H1 (cell line): ENCODE results near the gene TMED5. TPM values are rescaled to one million over a fixed set of nuclear protein-coding genes. Genes with fewer than 3 reads are reported as not detected.

Experiments used
- CTCF ChIA-PET: fragments of 300-600 bp; sonication (Branson Sonifier 250); formaldehyde crosslinking; loops from one replicate; lab custom pipeline; 2021; ENCODE audit not compliant: partially characterized antibody; lab: Charles Lee
- POLR2A ChIA-PET: fragments of 300-600 bp; sonication (Branson Sonifier 250); formaldehyde crosslinking; loops from one replicate; lab custom pipeline; 2021; ENCODE audit warnings: inconsistent platforms; ENCODE audit not compliant: partially characterized antibody; lab: Charles Lee
- DNase-seq, 2 experiments: peaks; one replicate each; pipeline versions ENCODE4 v3.0.0 to v3.0.0-alpha.2; 2010 to 2022; ENCODE audit warnings: low spot score in 2 of 2, low read depth in 1 of 2, mixed read lengths in 1 of 2
- FAIRE-seq: peaks from 2 replicates; lab custom pipeline; 2011; peaks lifted over from hg19 to GRCh38; lab: Jason Lieb, UNC
- H2AFZ ChIP-seq: 2 replicates; pipeline ENCODE4 v1.8.1; 2012; ENCODE audit warnings: low read length, inconsistent platforms
- H2AK5ac ChIP-seq: 2 replicates; pipeline ENCODE4 v1.6.1; 2013; ENCODE audit warnings: low read depth, low read length
- H2BK120ac ChIP-seq: replicated peaks from 2 replicates; pipeline ENCODE3; 2013; ENCODE audit warnings: low read depth, low read length, inconsistent platforms
- H2BK12ac ChIP-seq: 2 replicates; pipeline ENCODE4 v1.6.1; 2013; ENCODE audit warnings: low read depth, low read length
- H2BK15ac ChIP-seq: 2 replicates; pipeline ENCODE4 v1.6.1; 2013; ENCODE audit warnings: low read length
- H2BK20ac ChIP-seq: 2 replicates; pipeline ENCODE4 v1.6.1; 2013; ENCODE audit warnings: low read length
- H2BK5ac ChIP-seq: 2 replicates; pipeline ENCODE4 v1.6.1; 2013; ENCODE audit warnings: low read depth, low read length
- H3K14ac ChIP-seq: 2 replicates; pipeline ENCODE4 v1.6.1; 2013; ENCODE audit warnings: inconsistent platforms; ENCODE audit not compliant: insufficient read length
- H3K18ac ChIP-seq: 2 replicates; pipeline ENCODE4 v1.6.1; 2013; ENCODE audit warnings: low read length; ENCODE audit errors: extremely low read depth
- H3K23ac ChIP-seq: 2 replicates; pipeline ENCODE4 v1.6.1; 2013; ENCODE audit warnings: inconsistent platforms; ENCODE audit not compliant: insufficient read length
- H3K23me2 ChIP-seq: 2 replicates; pipeline ENCODE4 v1.6.1; 2013; ENCODE audit warnings: low read depth, low read length
- H3K27ac ChIP-seq: 2 replicates; pipeline ENCODE4 v1.6.1; 2011; ENCODE audit warnings: low read depth, low read length, inconsistent platforms
- H3K27me3 ChIP-seq, 4 experiments: replicated peaks in 1 of 4; 1 replicate in 1 of 4; 2 replicates in 3 of 4; pipeline versions ENCODE4 v1.6.1 to v1.8.1; 2011 to 2013; ENCODE audit warnings: low read length in 3 of 4, mild to moderate bottlenecking in 3 of 4, inconsistent platforms in 2 of 4, mixed read lengths in 2 of 4, moderate library complexity in 1 of 4; ENCODE audit not compliant: control insufficient read depth in 3 of 4, insufficient read depth in 3 of 4; ENCODE audit errors: extremely low read depth in 1 of 4
- H3K36me3 ChIP-seq, 4 experiments: 2 replicates each; pipeline versions ENCODE4 v1.6.1 to v1.8.1; 2011 to 2013; ENCODE audit warnings: mild to moderate bottlenecking in 4 of 4, low read length in 3 of 4, moderate library complexity in 2 of 4, control low read depth in 1 of 4, inconsistent platforms in 1 of 4; ENCODE audit not compliant: insufficient read depth in 4 of 4, control insufficient read depth in 2 of 4
- H3K4ac ChIP-seq: replicated peaks from 2 replicates; pipeline ENCODE3; 2013; ENCODE audit warnings: low read length, low read depth, mixed read lengths, inconsistent platforms; ENCODE audit not compliant: insufficient read length
- H3K4me1 ChIP-seq, 4 experiments: replicated peaks in 1 of 4; 1 replicate in 1 of 4; 2 replicates in 3 of 4; pipeline versions ENCODE4 v1.6.1 to v1.8.1; 2011 to 2013; ENCODE audit warnings: low read length in 3 of 4, inconsistent platforms in 2 of 4, mixed read lengths in 1 of 4; ENCODE audit not compliant: insufficient read depth in 4 of 4, control insufficient read depth in 3 of 4
- H3K4me2 ChIP-seq, 2 experiments: 2 replicates each; pipeline versions ENCODE4 v1.6.1 to v1.8.1; 2011 to 2013; ENCODE audit warnings: low read depth in 2 of 2, low read length in 2 of 2, control low read depth in 1 of 2, inconsistent platforms in 1 of 2, mild to moderate bottlenecking in 1 of 2; ENCODE audit not compliant: insufficient read depth in 1 of 2
- H3K4me3 ChIP-seq, 4 experiments: fragments of 200-600, 300-600 bp in 1 of 4; sonication (generic), shearing (Covaris generic), sonication (Bioruptor Twin) in 1 of 4; 2 replicates each; pipeline versions ENCODE4 v1.5.1 to v1.8.1; 2011 to 2016; ENCODE audit warnings: low read length in 4 of 4, low read depth in 3 of 4, control low read depth in 2 of 4, inconsistent platforms in 2 of 4, mild to moderate bottlenecking in 2 of 4, mixed read lengths in 1 of 4, moderate library complexity in 1 of 4; ENCODE audit not compliant: insufficient read depth in 2 of 4; ENCODE audit errors: extremely low read depth in 1 of 4
- H3K56ac ChIP-seq: replicated peaks from 2 replicates; pipeline ENCODE3; 2013; ENCODE audit warnings: low read depth, mild to moderate bottlenecking, mixed read lengths, low read length, inconsistent platforms; ENCODE audit not compliant: insufficient read length
- H3K79me1 ChIP-seq: 2 replicates; pipeline ENCODE4 v1.6.1; 2013; ENCODE audit warnings: low read depth, low read length, control low read depth
- H3K79me2 ChIP-seq, 2 experiments: 2 replicates each; pipeline versions ENCODE4 v1.6.1 to v1.8.1; 2012 to 2013; ENCODE audit warnings: low read length in 2 of 2, mild to moderate bottlenecking in 2 of 2, inconsistent platforms in 1 of 2; ENCODE audit not compliant: insufficient read depth in 2 of 2, control insufficient read depth in 1 of 2
- H3K9ac ChIP-seq, 4 experiments: replicated peaks in 1 of 4; 1 replicate in 1 of 4; 2 replicates in 3 of 4; pipeline versions ENCODE4 v1.6.1 to v1.8.1; 2011 to 2013; ENCODE audit warnings: low read depth in 3 of 4, low read length in 3 of 4, control low read depth in 2 of 4, mild to moderate bottlenecking in 2 of 4, moderate library complexity in 2 of 4, inconsistent platforms in 1 of 4; ENCODE audit errors: extremely low read depth in 1 of 4
- H3K9me3 ChIP-seq, 2 experiments: 2 replicates each; pipeline versions ENCODE4 v1.6.1 to v1.8.1; 2012 to 2013; ENCODE audit warnings: mild to moderate bottlenecking in 2 of 2, moderate library complexity in 2 of 2, control low read depth in 1 of 2, inconsistent platforms in 1 of 2, low read depth in 1 of 2, low read length in 1 of 2, mixed read lengths in 1 of 2; ENCODE audit not compliant: insufficient read depth in 2 of 2
- H4K20me1 ChIP-seq, 2 experiments: replicated peaks in 1 of 2; 2 replicates each; pipeline versions ENCODE3 to v1.8.1; 2011 to 2013; ENCODE audit warnings: inconsistent platforms in 2 of 2, low read length in 2 of 2, mild to moderate bottlenecking in 1 of 2; ENCODE audit not compliant: insufficient read depth in 2 of 2, control insufficient read depth in 1 of 2
- H4K5ac ChIP-seq: 2 replicates; pipeline ENCODE4 v1.6.1; 2013; ENCODE audit warnings: low read length, low read depth, mixed read lengths, inconsistent platforms; ENCODE audit not compliant: insufficient read length
- H4K8ac ChIP-seq: 2 replicates; pipeline ENCODE4 v1.8.0; 2013; ENCODE audit warnings: mild to moderate bottlenecking, moderate library complexity, low read length, inconsistent platforms; ENCODE audit not compliant: insufficient read depth; ENCODE audit errors: extremely low read depth
- H4K91ac ChIP-seq: replicated peaks from 2 replicates; pipeline ENCODE3; 2013; ENCODE audit warnings: low read length, mixed read lengths, inconsistent platforms; ENCODE audit not compliant: insufficient read length
- ATF3 ChIP-seq: IDR thresholded peaks from 2 replicates; pipeline ENCODE4 v1.6.1; 2011; ENCODE audit warnings: low read depth, mild to moderate bottlenecking, low read length; ENCODE audit not compliant: insufficient read depth
- BCL11A ChIP-seq, 2 experiments: IDR thresholded peaks; one replicate each; pipeline ENCODE4 v1.6.1; 2011; ENCODE audit warnings: low read depth in 2 of 2, low read length in 2 of 2, mild to moderate bottlenecking in 2 of 2
- CBX8 ChIP-seq: fragments of 300-800, 300-1000 bp; sonication (generic); IDR thresholded peaks from 2 replicates; pipeline ENCODE4 v1.7.1; 2016; ENCODE audit warnings: low read depth, low read length, borderline replicate concordance
- CTCF ChIP-seq, 3 experiments: IDR thresholded peaks; 1 replicate in 2 of 3; 2 replicates in 1 of 3; pipeline versions ENCODE4 v1.5.1 to v1.6.1; 2011; ENCODE audit warnings: low read length in 3 of 3, mild to moderate bottlenecking in 3 of 3, inconsistent platforms in 2 of 3, low read depth in 1 of 3, moderate library complexity in 1 of 3; ENCODE audit not compliant: insufficient read depth in 1 of 3; ENCODE audit errors: control extremely low read depth in 1 of 3
- EGR1 ChIP-seq: IDR thresholded peaks from 2 replicates; pipeline ENCODE4 v1.6.1; 2011; ENCODE audit warnings: low read depth, low read length, borderline replicate concordance
- KDM5A ChIP-seq: fragments of 200-600 bp; IDR thresholded peaks from 2 replicates; pipeline ENCODE4 v1.7.1; 2012; ENCODE audit warnings: mild to moderate bottlenecking, low read length, inconsistent platforms, mixed read lengths
- MAFK ChIP-seq: IDR thresholded peaks from 2 replicates; pipeline ENCODE4 v1.6.1; 2012; ENCODE audit warnings: low read depth, mild to moderate bottlenecking, improper control_type of control experiment, low read length
- NANOG ChIP-seq: IDR thresholded peaks from 2 replicates; pipeline ENCODE4 v1.6.1; 2011; ENCODE audit warnings: low read length, low read depth, mild to moderate bottlenecking, inconsistent platforms; ENCODE audit not compliant: insufficient read depth, poor library complexity, severe bottlenecking
- RBBP5 ChIP-seq: IDR thresholded peaks from 2 replicates; pipeline ENCODE4 v1.7.1; 2012; ENCODE audit warnings: low read depth, mild to moderate bottlenecking, inconsistent platforms, low read length, moderate library complexity, borderline replicate concordance
- RNF2 ChIP-seq: fragments of 200-900, 300-1000 bp; sonication (generic); IDR thresholded peaks from 2 replicates; pipeline ENCODE4 v1.7.1; 2016; ENCODE audit warnings: borderline replicate concordance, low read depth, mild to moderate bottlenecking, antibody characterized with exemption, low read length; ENCODE audit not compliant: poor library complexity, severe bottlenecking; ENCODE audit errors: missing control alignments
- SIRT6 ChIP-seq: IDR thresholded peaks from one replicate; pipeline ENCODE4 v1.7.1; 2012; ENCODE audit warnings: low read length, inconsistent platforms
- SP1 ChIP-seq: IDR thresholded peaks from 2 replicates; pipeline ENCODE4 v1.6.1; 2011; ENCODE audit warnings: low read depth, low read length
- polyA plus RNA-seq, 7 experiments: library from polyadenylated mRNA; depleted of rRNA in 3 of 7; stranded (reverse) in 5 of 7; unstranded in 2 of 7; fragments of >200 nt in 5 of 7; fragments of 200-250 nt in 2 of 7; gene quantifications; 1 replicate in 5 of 7; 2 replicates in 1 of 7; 4 replicates in 1 of 7; pipeline versions ENCODE4 v1.2.1 to v1.2.3, GENCODE V29; 2011 to 2013; ENCODE audit warnings: missing spikeins in 2 of 7, mixed read lengths in 2 of 7
- total RNA-seq: library from RNA; stranded (reverse); fragmentation: NEBNext Ultra II Directional; extraction: Animal tissue kit (Norgen Biotek cat#: 25700); gene quantifications from 2 replicates; pipeline ENCODE4 v1.2.1, GENCODE V29; 2021

Gene TMED5
- total and polyA plus RNA-seq, 2 of the 8 experiments (the other 6 are each of a cell fraction or from before 2014, with no cell fraction given), result 14.8 to 32.8 TPM

GRCh38 chr1:93154898-93155297 lies 25.3 kb downstream of the TMED5 start:
- FAIRE-seq, result no peak
- ChIA-PET CTCF (interaction anchor here (0.7 kb wide), 1 partner anchor 745 kb away, joined by 3 read pairs; no protein-coding TSS in a partner anchor), POLR2A (no interaction called here)

More at GRCh38 chr1:93154898-93155297, 25.3 kb downstream of the TMED5 start:
- Histone ChIP-seq H3K4me2 (no peak overlapping the region), H3K9me3 (no peaks in the 10 kb centered on the region), H3K4ac (no peak overlapping the region), H3K79me1 (no peaks in the 10 kb centered on the region), H2BK12ac (no peak overlapping the region), H3K36me3 (peaks cover 0 to 32% (median 2%) of the 10 kb centered on the region in 4 experiments; a peak in 4 of 8 replicates), H2BK120ac (no peak overlapping the region), H3K27ac (no peak overlapping the region), H2BK15ac (no peak overlapping the region), H3K23ac (no peak overlapping the region), H4K20me1 (no peaks in the 10 kb centered on the region), H4K5ac (no peak overlapping the region), H3K23me2 (no peaks in the 10 kb centered on the region), H2AK5ac (no peak overlapping the region), H3K4me1 (no peaks in the 10 kb centered on the region; a peak in 1 of 7 replicates), H3K9ac (no peak overlapping the region), H3K18ac (no peak overlapping the region), H4K91ac (no peak overlapping the region), H3K27me3 (no peaks in the 10 kb centered on the region), H4K8ac (no peak overlapping the region), H2BK5ac (no peak overlapping the region), H2BK20ac (no peak overlapping the region), H3K14ac (no peak overlapping the region), H3K4me3 (no peak overlapping the region), H3K56ac (no peak overlapping the region), H2AFZ (no peak overlapping the region), H3K79me2 (no peaks in the 10 kb centered on the region; a peak in 1 of 4 replicates)
- no peak for DNase-seq
- TF ChIP-seq CBX8 (no peak), SP1 (no peak), RNF2 (no peak), KDM5A (no peak), EGR1 (no peak), ATF3 (no peak), SIRT6 (no peak), RBBP5 (no peak), NANOG (no peak), MAFK (no peak), BCL11A (IDR thresholded peaks at IDR 0.05; ENCODE audit: low read depth in 2 of 2, low read length in 2 of 2) (no peak), CTCF (IDR thresholded peaks at IDR 0.05; ENCODE audit: control extremely low read depth in 1 of 3, insufficient read depth in 1 of 3, low read depth in 1 of 3, low read length in 3 of 3) (no peak)
